NCI-H524 (cell line): Measurements from ENCODE around the gene MPP7.

ENCODE experiments used
- DNase-seq, 2 experiments: peaks; one replicate each; lab custom pipeline; 2025; lab: John Stamatoyannopoulos, UW

The MPP7 gene

GRCh38 chr10:28305553-28305952 is 2.7 kb upstream of the MPP7 start:
- DNase-seq = no peak

DNA sequence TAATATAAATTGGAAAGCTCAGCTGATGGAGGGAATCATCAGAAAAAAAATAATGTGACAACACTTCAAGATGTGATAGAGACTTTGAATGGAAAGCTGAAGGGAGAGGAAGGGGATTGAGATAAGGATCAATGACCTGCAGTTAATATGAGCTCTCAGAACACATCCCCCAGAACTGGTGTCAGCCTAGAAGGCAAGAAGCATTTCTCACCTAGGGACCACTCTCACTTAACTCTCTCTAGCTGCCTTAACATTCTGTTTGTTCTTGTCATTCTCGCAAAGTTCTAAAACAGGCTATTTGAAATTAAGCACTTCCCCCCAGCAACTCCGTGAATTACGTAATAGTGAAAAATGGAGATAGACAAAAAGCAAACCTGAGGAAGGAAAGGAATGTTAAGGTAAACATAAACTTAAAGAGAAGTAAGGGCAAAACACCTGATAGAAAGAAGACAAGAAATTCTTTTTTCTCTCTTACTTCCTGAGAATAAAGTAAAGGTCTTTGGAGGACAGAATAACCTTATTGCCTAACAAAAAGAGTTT is 1.2 kb upstream of the MPP7 start:
- no peak for DNase-seq

GRCh38 chr10:28302012-28302637 is 739 bp downstream of the MPP7 start:
- peak in 1 of 2 experiments; percentile 39 for DNase-seq

- no peak for DNase-seq
These were observed 2.8 kb downstream of the MPP7 start for GRCh38 chr10:28300027-28300426.

DNA sequence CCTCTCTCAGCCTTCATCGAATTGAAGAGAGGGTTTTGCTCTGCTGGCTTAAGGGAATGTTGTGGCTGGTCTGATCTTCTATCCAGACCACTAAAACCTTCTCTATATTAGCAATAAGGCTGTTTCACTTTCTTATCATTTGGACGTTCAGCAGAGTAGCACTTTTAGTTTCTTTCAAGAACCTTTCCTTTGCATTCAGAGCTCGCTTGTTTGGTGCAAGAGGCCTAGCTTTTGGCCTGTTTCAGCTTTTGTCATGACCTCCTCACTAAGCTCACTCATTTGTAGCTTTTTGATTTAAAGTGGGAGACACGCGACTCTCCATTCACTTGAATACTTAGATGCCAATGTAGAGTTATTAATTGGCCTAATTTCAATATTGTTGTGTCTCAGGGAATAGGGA is 3.9 kb downstream of the MPP7 start:
- no peak for DNase-seq

GRCh38 chr10:28296023-28296422 is 6.8 kb downstream of the MPP7 start:
- no peak for DNase-seq

GRCh38 chr10:28295336-28295735 is 7.5 kb downstream of the MPP7 start:
- DNase-seq = no peak

DNA sequence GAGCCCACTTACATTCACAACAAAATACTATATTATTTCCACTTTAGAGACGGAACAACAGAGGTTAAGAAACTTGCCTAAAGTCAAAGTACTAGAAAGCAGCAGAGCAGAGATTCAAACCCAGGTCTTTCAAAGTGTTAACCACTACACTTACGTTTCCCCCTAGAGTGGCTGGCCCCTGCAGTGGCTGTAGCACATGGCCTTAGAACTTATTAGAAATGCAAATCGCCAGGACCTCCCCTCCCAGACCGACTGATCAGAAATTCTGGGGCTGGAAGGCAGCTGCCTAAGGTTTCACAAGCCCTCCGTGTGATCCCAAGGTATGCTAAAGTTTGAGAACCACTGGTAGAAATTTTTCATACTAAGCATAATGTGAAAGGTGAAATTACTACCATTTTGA is 8.1 kb downstream of the MPP7 start:
- no peak for DNase-seq

DNA sequence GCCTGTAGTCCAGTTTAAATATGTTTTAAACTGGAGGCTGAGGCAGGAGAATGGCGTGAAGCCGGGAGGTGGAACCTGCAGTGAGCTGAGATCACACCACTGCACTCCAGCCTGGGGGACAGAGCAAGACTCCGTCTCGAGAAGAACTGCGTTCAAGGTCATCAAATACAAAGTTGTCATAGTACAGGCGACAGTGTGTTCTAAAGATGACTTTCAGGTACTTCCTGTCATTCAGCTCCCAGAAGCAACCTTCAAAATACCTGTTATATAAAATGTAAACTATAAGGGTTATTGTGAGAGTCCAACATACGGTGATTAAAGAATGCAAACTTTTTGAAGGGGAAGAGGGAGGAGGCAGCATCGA is 8.7 kb downstream of the MPP7 start:
- no peak for DNase-seq

- DNase-seq = peak; percentile 48 to 83
These were observed 9.4 kb downstream of the MPP7 start for GRCh38 chr10:28293236-28294168.

DNA sequence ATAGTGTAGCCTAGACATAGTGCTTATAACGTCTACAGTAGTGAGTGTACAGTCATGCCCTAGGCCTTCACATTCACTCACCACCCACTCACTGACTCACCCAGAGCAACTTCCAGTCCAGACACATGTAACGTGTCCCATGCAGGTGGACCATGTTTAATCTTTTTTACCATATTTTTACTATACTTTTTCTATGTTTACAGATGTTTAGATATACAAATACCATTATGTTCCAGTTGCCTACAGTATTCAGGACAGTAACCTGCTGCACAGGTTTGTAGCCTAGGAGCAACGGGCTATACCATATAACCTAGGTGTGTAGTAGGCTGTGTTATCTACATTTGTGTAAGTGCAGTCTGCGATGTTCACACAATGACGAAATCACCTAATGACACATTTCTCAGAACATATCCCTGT is 11.0 kb downstream of the MPP7 start:
- DNase-seq = no peak

DNA sequence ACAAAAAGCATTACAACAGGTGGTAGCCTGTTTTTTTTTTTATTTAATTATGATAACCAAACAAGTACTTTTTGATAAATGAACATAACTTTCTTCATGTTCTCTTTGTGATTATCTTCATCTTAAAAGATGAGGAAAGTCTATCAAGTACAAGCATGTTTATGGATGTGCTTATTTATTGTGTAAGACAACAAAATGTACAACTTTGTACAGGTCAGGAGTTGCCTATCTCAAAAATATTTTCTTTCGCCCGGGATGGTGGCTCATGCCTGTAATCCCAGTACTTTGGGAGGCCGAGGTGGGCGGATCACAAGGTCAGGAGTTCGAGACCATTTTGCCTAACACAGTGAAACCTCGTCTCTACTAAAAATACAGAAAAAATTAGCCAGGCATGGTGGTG is 17.0 kb downstream of the MPP7 start:
- DNase-seq = no peak

DNA sequence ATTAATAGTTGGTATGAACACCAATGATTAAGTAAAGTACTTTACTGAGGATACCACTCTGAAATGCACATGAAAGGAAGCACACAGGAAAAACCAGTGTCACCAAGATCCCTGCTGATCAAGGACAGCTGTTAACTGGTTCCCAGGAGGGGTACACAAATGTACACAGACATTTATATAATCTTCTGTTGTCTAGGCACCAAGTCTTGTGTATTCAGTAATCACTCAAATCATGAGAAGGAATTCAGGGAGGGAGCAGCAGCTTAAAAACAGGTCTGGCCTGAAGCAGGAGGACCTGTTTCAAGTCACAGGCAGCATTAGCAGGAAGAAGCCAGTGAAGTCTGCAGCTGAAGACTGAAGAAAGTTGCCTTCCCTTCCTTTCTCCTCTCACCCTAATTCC is 18.7 kb downstream of the MPP7 start:
- DNase-seq = no peak

- DNase-seq = no peak
These were observed 19.6 kb downstream of the MPP7 start for GRCh38 chr10:28283251-28283650.

- no peak for DNase-seq
These were observed 20.5 kb downstream of the MPP7 start for GRCh38 chr10:28282336-28282735.

DNA sequence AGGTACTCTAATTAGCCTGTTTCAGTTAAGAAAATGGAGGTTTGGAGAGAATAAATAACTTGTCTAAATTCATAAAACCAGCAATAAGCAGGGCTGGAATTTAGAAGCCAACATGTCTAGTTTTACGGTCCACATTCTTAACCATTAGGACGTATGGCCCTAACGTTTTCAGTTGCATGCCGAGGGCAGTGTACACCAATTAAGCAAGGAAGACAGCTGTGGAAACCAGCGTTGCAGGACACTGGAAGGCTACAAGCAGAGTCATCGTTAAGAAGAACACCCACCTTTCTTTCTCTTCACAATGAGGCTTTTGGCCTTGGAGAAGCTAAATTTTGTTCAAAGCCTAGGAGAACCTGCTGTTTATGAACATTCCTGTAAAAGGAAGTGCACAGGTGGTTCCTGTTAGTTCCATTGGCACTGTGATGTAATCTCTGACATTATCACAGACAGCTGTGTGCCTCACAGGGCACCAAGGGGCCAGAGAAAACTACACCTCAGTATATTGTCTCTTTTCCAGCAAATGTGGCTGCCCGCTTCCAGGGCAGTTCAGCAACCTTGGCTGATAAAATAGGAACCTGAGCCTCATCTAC is 21.0 kb downstream of the MPP7 start:
- DNase-seq = no peak

- DNase-seq = no peak
These were observed 22.2 kb downstream of the MPP7 start for GRCh38 chr10:28280652-28281051.

DNA sequence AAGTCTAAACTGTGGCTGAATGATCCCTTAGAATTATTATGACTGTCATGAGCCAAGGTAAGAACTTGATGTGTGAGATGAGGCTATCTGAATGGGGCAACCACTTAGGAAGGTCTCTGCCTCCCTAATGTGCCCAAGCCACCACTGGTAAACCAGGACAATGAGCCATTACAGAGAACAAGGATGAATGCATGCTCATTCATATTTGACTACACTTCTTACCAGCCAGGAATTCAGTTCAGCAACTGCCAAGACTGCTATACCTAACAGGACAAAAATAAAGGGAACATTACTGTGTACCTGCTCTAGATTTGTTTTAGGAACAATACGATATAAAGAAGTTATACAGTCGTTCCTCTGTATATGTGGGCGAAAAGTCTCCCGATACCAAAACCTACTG is 23.0 kb downstream of the MPP7 start:
- no peak for DNase-seq

DNA sequence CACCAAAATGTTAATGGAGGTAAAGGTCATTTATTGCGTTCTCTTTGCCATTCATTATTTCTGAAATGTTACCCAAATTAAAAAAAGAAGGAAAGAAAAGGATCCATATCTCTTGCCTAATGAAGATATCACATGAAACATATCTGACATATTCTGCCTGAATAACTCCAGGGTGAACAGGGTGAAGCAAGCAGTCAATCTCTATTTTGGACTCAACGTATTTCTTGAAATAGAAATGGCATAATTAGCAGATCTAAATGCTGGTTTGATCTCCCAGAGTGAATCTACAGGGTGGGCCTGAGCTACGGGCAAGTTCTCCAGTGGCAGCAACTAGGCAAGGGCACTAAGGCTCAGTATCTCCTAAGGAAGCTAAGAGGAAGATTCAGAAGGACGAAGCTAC is 24.0 kb downstream of the MPP7 start:
- no peak for DNase-seq

DNA sequence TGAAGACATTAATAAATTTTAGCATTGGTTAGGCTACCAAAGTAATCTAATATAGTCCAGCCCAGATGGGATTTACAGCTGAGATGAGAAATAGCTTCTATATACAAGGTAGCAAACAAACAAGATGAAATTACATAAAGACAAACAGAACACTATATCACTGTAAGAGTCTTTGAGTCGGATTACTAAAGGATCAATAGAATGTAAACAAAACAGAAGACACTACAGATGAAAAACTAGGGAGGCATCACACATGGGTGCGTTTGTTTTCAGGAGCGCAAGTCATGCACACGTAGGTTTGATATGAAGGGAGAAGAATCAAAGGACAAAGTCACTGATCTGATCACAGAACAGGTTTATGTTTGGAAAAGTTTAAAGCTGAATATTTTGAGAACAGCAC is 26.5 kb downstream of the MPP7 start:
- peak in 1 of 2 experiments; percentile 19 for DNase-seq

GRCh38 chr10:28274475-28274874 is 28.4 kb downstream of the MPP7 start:
- no peak for DNase-seq

DNA sequence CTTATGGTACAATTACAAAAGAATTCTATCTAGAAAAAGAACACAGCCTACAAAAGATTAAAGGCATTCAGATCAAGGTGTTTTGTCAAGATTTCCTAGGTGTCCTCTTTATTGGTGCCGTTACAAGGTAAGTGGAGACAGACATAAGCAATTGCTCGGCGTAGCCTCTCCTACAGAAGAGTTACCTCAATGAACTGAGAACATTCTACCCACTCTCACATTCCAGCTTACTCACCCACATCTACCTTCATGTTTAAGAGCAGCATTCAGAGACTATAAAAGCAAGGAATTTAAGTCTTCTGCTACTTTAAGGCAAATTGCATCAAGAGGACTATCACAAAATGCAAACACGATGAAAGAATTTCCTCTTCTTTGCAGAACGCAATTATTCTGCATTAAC is 29.5 kb downstream of the MPP7 start:
- no peak for DNase-seq
